ENCODE data around the gene TIMM29. TPM values are rescaled to one million over a fixed set of nuclear protein-coding genes. Genes with fewer than 3 reads are reported as not detected.
A peak's percentile ranks its signal among the peaks of the same experiment; 100 is the strongest.

TIMM29 gene
- total and polyA plus RNA-seq, 2 of the 13 experiments (the other 11 are each of a cell fraction or from before 2014, with no cell fraction given): 7.1 to 33.8 TPM

GRCh38 chr19:10960314-10961072, 31.9 kb downstream of the TIMM29 start, which contains the start of gene SMARCA4 (continued):
- TF ChIP-seq, protein P1, sequence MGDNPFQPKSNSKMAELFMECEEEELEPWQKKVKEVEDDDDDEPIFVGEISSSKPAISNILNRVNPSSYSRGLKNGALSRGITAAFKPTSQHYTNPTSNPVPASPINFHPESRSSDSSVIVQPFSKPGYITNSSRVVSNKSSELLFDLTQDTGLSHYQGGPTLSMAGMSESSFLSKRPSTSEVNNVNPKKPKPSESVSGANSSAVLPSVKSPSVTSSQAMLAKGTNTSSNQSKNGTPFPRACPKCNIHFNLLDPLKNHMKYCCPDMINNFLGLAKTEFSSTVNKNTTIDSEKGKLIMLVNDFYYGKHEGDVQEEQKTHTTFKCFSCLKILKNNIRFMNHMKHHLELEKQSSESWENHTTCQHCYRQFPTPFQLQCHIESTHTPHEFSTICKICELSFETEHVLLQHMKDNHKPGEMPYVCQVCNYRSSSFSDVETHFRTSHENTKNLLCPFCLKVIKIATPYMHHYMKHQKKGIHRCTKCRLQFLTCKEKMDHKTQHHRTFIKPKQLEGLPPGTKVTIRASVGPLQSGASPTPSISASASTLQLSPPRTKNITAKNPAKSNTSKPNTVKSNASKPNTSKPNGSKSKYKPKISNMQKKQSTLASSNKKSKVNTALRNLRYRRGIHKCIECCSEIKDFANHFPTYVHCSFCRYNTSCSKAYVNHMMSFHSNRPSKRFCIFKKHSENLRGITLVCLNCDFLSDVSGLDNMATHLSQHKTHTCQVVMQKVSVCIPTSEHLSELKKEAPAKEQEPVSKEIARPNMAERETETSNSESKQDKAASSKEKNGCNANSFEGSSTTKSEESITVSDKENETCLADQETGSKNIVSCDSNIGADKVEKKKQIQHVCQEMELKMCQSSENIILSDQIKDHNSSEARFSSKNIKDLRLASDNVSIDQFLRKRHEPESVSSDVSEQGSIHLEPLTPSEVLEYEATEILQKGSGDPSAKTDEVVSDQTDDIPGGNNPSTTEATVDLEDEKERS (CRISPR knock-in tag; IDR thresholded peaks at IDR 0.05): no peak
- TF ChIP-seq, protein P2, sequence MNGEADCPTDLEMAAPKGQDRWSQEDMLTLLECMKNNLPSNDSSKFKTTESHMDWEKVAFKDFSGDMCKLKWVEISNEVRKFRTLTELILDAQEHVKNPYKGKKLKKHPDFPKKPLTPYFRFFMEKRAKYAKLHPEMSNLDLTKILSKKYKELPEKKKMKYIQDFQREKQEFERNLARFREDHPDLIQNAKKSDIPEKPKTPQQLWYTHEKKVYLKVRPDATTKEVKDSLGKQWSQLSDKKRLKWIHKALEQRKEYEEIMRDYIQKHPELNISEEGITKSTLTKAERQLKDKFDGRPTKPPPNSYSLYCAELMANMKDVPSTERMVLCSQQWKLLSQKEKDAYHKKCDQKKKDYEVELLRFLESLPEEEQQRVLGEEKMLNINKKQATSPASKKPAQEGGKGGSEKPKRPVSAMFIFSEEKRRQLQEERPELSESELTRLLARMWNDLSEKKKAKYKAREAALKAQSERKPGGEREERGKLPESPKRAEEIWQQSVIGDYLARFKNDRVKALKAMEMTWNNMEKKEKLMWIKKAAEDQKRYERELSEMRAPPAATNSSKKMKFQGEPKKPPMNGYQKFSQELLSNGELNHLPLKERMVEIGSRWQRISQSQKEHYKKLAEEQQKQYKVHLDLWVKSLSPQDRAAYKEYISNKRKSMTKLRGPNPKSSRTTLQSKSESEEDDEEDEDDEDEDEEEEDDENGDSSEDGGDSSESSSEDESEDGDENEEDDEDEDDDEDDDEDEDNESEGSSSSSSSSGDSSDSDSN (CRISPR knock-in tag; IDR thresholded peaks at IDR 0.05): peak; percentile 81; the same call in 1 of the 2 replicates
- peak; percentile 91 for TF ChIP-seq POLR2AphosphoS5 (IDR thresholded peaks at IDR 0.05; ENCODE audit: low read depth, low read length)
- TF ChIP-seq ZBTB38 (CRISPR knock-in tag; IDR thresholded peaks at IDR 0.05): peak; percentile 88
- TF ChIP-seq, protein P3, sequence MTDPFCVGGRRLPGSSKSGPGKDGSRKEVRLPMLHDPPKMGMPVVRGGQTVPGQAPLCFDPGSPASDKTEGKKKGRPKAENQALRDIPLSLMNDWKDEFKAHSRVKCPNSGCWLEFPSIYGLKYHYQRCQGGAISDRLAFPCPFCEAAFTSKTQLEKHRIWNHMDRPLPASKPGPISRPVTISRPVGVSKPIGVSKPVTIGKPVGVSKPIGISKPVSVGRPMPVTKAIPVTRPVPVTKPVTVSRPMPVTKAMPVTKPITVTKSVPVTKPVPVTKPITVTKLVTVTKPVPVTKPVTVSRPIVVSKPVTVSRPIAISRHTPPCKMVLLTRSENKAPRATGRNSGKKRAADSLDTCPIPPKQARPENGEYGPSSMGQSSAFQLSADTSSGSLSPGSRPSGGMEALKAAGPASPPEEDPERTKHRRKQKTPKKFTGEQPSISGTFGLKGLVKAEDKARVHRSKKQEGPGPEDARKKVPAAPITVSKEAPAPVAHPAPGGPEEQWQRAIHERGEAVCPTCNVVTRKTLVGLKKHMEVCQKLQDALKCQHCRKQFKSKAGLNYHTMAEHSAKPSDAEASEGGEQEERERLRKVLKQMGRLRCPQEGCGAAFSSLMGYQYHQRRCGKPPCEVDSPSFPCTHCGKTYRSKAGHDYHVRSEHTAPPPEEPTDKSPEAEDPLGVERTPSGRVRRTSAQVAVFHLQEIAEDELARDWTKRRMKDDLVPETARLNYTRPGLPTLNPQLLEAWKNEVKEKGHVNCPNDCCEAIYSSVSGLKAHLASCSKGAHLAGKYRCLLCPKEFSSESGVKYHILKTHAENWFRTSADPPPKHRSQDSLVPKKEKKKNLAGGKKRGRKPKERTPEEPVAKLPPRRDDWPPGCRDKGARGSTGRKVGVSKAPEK (CRISPR knock-in tag; IDR thresholded peaks at IDR 0.05; ENCODE audit: borderline replicate concordance): no peak
- no peak for TF ChIP-seq MZF1 (CRISPR knock-in tag; IDR thresholded peaks at IDR 0.05; ENCODE audit: borderline replicate concordance)
- peak; percentile 26; the same call in 1 of the 2 replicates for TF ChIP-seq PAX8 (CRISPR knock-in tag; IDR thresholded peaks at IDR 0.05; ENCODE audit: borderline replicate concordance)
- peak; percentile 38; the same call in 1 of the 2 replicates for TF ChIP-seq ZNF605 (CRISPR knock-in tag; IDR thresholded peaks at IDR 0.05)
- peak; percentile 49; the same call in 1 of the 2 replicates for TF ChIP-seq RXRA (CRISPR knock-in tag; IDR thresholded peaks at IDR 0.05)
- TF ChIP-seq ZNF616 (CRISPR knock-in tag; IDR thresholded peaks at IDR 0.05; ENCODE audit: low read depth): peak; percentile 87
- TF ChIP-seq MAF1 (CRISPR knock-in tag; IDR thresholded peaks at IDR 0.05; ENCODE audit: borderline replicate concordance): peak; percentile 36; the same call in 1 of the 2 replicates
- 0 out of 2 replicates have a peak, but pooled peaks have one; percentile 81 for TF ChIP-seq ZNF598 (CRISPR knock-in tag; IDR thresholded peaks at IDR 0.05; ENCODE audit: borderline replicate concordance)
- no peak for TF ChIP-seq SETDB1 (CRISPR knock-in tag; IDR thresholded peaks at IDR 0.05; ENCODE audit: borderline replicate concordance)
- TF ChIP-seq ZNF121 (CRISPR knock-in tag; IDR thresholded peaks at IDR 0.05): peak; percentile 56; the same call in 1 of the 2 replicates
- peak; percentile 64; the same call in 1 of the 2 replicates for TF ChIP-seq ZSCAN25 (CRISPR knock-in tag; IDR thresholded peaks at IDR 0.05)
- 0 out of 2 replicates have a peak, but pooled peaks have one; percentile 73 for TF ChIP-seq ZNF552 (CRISPR knock-in tag; IDR thresholded peaks at IDR 0.05; ENCODE audit: borderline replicate concordance)
- TF ChIP-seq, protein P4, sequence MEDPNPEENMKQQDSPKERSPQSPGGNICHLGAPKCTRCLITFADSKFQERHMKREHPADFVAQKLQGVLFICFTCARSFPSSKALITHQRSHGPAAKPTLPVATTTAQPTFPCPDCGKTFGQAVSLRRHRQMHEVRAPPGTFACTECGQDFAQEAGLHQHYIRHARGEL (CRISPR knock-in tag; IDR thresholded peaks at IDR 0.05): 0 out of 2 replicates have a peak, but pooled peaks have one; percentile 33
- TF ChIP-seq SP5 (CRISPR knock-in tag; IDR thresholded peaks at IDR 0.05; ENCODE audit: borderline replicate concordance, low read depth): peak; percentile 17; the same call in 1 of the 2 replicates
- no peak for TF ChIP-seq TCF12 (IDR thresholded peaks at IDR 0.05)
- peak; percentile 67; the same call in 1 of the 2 replicates for TF ChIP-seq TCF12 (CRISPR knock-in tag; IDR thresholded peaks at IDR 0.05)

Measured in HepG2 (cell line).